ENCODE results near the gene KHDRBS1.
"Not testable (repeated sequence)": the region's sequence is repeated elsewhere in the genome, so short reads cannot be mapped to it uniquely, and the experiment has no call there.

Gene KHDRBS1

DNA sequence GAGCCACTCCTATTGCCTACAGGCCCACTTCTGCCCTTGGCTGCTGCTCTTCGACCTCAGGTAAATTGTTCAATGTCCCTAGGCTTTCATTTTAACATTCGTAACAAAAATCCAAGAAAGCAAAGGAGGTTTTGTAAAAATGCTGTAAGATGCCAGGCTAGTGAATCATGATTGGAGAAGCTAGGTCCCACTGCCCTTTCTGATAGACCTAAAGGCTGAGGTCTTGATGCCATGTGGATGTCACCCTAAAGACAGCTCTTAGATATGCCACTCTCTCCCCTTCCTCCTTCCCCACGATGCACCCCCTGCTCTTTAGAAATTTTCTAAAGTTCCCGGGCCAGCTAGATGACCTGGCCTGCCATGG is 49.2 kb downstream of the KHDRBS1 start:
- H3K4me3 Mint-ChIP-seq, result no peak overlapping the region
- no peaks in the 10 kb centered on the region for H3K27me3 Mint-ChIP-seq (ENCODE audit: low read depth)
- H3K36me3 Mint-ChIP-seq (ENCODE audit: low read depth), result peaks cover 44% of the 10 kb centered on the region
- peaks cover 9% of the 10 kb centered on the region for H3K4me1 Mint-ChIP-seq (ENCODE audit: low read depth)
- H3K9me3 Mint-ChIP-seq, result no peaks in the 10 kb centered on the region
- no peak for DNase-seq (ENCODE audit: low spot score)
- no peak overlapping the region for H3K27ac Mint-ChIP-seq

DNA sequence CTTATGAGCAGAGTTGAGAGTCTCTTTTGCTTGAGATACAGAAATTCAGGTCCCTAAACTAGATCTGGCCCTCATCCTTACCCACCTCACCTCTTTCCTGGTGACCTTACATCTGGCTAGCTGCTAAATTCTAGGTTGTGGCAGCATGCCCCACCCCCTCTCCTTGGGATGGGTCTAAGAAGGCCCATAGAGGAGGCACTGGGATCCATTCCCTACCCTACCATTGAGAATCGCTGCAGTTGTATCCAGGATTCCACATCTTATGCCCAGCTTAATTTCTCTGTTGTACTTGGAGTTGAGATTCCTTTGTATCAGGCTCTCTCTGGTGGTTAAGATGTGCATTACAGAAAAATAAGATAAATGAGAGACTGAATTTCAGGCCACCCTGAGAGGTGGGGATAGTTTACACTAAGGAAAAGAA is 49.6 kb downstream of the KHDRBS1 start:
- no peaks in the 10 kb centered on the region for H3K9me3 Mint-ChIP-seq
- no peak overlapping the region for H3K4me3 Mint-ChIP-seq
- no peak for DNase-seq (ENCODE audit: low spot score)
- no peaks in the 10 kb centered on the region for H3K27me3 Mint-ChIP-seq (ENCODE audit: low read depth)
- H3K36me3 Mint-ChIP-seq (ENCODE audit: low read depth), result peaks cover 42% of the 10 kb centered on the region
- peaks cover 9% of the 10 kb centered on the region for H3K4me1 Mint-ChIP-seq (ENCODE audit: low read depth)
- no peak overlapping the region for H3K27ac Mint-ChIP-seq

DNA sequence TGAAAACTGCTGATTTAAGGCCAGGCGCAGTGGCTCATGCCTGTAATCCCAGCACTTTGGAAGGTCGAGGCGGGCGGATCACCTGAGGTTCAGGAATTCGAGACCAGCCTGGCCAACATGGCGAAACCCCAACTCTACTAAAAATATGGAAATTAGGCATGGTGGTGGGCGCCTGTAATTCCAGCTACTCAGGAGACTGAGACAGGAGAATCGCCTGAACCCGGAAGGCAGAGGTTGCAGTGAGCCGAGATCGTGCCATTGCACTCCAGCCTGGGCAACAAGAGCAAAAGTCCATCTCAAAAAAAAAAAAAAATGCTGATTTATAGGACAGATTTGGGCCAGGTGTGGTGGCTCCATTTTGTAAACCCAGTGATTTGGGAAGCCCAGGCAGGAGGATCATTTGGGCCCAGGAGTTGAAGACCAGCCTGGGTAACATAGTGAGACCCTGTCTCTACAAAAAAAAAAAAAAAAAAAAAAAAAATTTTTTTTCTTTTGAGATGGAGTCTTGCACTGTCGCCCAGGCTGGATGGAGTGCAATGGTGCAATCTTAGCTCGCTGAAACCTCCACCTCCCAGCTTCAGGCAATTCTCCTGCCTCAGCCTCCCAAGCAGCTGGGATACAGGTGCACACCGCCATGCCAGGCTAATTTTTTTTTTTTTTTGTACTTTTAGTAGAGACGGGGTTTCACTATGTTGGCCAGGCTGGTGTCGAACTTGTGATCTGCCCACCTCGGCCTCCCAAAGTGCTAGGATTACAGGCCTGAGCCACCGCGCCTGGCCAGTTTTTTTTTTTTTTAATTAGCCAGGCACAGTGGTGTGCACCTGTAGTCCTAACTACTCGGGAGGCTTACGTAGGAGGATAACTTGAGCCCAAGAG is 52.2 kb downstream of the KHDRBS1 start:
- H3K36me3 Mint-ChIP-seq (ENCODE audit: low read depth), result peaks cover 22% of the 10 kb centered on the region
- H3K27ac Mint-ChIP-seq; H3K9me3 Mint-ChIP-seq; DNase-seq (ENCODE audit: low spot score); H3K27me3 Mint-ChIP-seq (ENCODE audit: low read depth); H3K4me3 Mint-ChIP-seq: not testable (repeated sequence)
- peaks cover 16% of the 10 kb centered on the region for H3K4me1 Mint-ChIP-seq (ENCODE audit: low read depth)

GRCh38 chr1:32066489-32066873 is 52.8 kb downstream of the KHDRBS1 start:
- Mint-ChIP-seq H3K4me3 (no peak overlapping the region), H3K4me1 (ENCODE audit: low read depth) (peaks cover 16% of the 10 kb centered on the region), H3K9me3 (no peaks in the 10 kb centered on the region), H3K27me3 (ENCODE audit: low read depth) (peaks cover 2% of the 10 kb centered on the region), H3K27ac (peak overlapping the region; percentile 17), H3K36me3 (ENCODE audit: low read depth) (peaks cover 17% of the 10 kb centered on the region)
- no peak for DNase-seq (ENCODE audit: low spot score)

- peaks cover 2% of the 10 kb centered on the region for H3K27me3 Mint-ChIP-seq (ENCODE audit: low read depth)
- no peaks in the 10 kb centered on the region for H3K9me3 Mint-ChIP-seq
- peaks cover under 1% of the 10 kb centered on the region for H3K36me3 Mint-ChIP-seq (ENCODE audit: low read depth)
- no peak overlapping the region for H3K4me3 Mint-ChIP-seq
- peaks cover 27% of the 10 kb centered on the region for H3K4me1 Mint-ChIP-seq (ENCODE audit: low read depth)
- no peak for DNase-seq (ENCODE audit: low spot score)
- no peak overlapping the region for H3K27ac Mint-ChIP-seq
Observed at GRCh38 chr1:32068957-32069588, 55.4 kb downstream of the KHDRBS1 start.

DNA sequence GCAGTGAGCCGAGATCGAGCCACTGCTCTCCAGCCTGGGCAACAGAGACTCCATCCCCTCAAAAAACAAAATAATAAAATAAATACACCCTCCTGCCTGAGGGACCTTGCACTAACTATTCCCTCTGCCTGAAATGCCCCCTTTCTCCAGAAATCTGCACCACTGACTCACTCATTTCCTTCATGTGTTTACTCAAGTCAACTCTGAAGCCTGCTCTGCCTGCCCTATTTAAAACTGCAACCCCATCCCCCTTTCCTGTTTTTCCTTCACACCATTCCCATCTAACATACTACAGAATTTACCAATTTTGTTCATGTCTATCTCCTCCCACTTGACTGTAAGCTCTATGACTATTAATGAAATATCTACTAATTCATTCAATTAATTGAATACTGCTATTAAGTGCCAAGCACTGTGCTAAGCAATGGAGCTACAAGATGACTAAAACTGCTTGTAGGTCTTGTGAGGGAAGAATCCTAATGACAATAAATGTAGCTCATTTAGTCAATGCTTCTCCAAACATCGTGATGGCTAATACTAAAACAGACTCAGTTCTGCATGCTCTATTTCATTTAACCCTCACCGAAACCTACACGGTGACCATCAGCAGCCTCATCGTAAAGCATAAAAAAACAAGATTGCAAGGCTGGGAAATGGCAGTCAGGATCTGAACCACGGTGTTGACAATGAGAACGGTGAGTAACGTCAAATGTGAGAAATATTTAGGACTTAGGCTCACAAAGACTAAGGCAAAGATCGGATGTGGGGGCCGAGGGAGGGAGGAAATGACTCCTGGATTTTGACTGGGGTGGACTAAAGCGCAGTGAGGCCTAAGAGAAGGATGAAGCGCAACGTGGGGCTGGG is 58.3 kb downstream of the KHDRBS1 start:
- peak overlapping the region; percentile 92 for H3K27ac Mint-ChIP-seq
- H3K4me3 Mint-ChIP-seq, result peak overlapping the region; percentile 91
- H3K9me3 Mint-ChIP-seq, result no peaks in the 10 kb centered on the region

GRCh38 chr1:32072622-32073298 is 59.1 kb downstream of the KHDRBS1 start, which contains the start of gene TMEM39B:
TSS of gene TMEM39B (plus strand) at chr1:32072939. CDS start at chr1:32073048, 109 bp downstream.
- peaks cover 13% of the 10 kb centered on the region for H3K36me3 Mint-ChIP-seq (ENCODE audit: low read depth)
- DNase-seq (ENCODE audit: low spot score), result peak; percentile 95
- H3K27me3 Mint-ChIP-seq (ENCODE audit: low read depth), result peaks cover 2% of the 10 kb centered on the region
- H3K4me3 Mint-ChIP-seq, result peak within 1 kb of the TSS; percentile 91
- H3K4me1 Mint-ChIP-seq (ENCODE audit: low read depth), result peaks cover 39% of the 10 kb centered on the region
- H3K9me3 Mint-ChIP-seq, result no peaks in the 10 kb centered on the region
- peak within 1 kb of the TSS; percentile 92 for H3K27ac Mint-ChIP-seq

More for the DNA sequence above, 58.3 kb downstream of the KHDRBS1 start:
- Mint-ChIP-seq H3K4me1 (ENCODE audit: low read depth) (peaks cover 39% of the 10 kb centered on the region), H3K27me3 (ENCODE audit: low read depth) (peaks cover 2% of the 10 kb centered on the region), H3K36me3 (ENCODE audit: low read depth) (peaks cover 6% of the 10 kb centered on the region)
- DNase-seq (ENCODE audit: low spot score), result no peak

DNA sequence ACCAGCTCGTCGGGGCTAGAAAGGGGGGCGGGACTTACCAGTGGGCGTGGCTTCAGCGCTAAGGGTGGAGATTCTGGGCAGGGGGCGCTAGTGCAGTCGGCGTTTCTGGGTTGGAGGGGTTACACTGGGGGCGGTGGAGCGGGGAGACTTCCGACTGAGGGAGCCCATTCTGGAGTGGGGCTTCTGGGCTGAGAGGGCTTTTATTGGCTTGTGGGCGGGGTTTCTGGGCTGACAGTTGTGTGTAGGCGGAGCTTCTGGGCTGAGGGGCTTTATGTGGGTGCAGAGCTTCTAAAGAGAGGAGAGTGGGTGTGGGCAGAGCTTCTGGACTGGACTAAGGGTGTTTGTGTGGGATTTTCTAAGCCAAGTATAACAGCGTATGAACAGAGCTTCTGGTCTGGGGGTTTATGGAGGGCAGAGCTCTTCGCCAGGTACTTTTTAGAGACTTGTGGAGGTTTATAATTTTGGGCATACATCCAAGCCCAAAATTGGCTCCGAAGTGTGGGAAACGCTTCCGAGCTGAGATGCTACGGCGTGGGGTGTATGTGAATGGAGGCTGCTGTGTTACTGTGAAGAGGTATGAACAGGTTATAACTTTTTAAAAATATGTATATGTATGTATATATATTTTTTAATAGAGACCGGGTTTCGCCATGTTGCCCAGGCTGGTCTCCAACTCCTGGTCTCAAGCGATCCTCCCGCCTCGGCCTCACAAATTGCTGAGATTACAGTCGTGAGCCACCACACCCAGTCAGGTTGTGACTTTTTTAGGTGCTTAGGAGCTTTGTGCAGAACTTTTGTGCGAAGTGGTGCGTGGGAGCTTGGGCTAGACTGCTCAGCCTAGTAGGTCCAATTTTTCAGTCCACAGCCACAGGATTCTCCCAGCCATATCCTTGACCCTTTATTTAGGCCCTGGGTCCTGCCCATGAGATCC is 59.9 kb downstream of the KHDRBS1 start:
- Mint-ChIP-seq H3K27me3 (ENCODE audit: low read depth) (peaks cover 2% of the 10 kb centered on the region), H3K4me1 (ENCODE audit: low read depth) (peaks cover 39% of the 10 kb centered on the region), H3K4me3 (peak overlapping the region; percentile 91), H3K9me3 (no peaks in the 10 kb centered on the region), H3K27ac (peak overlapping the region; percentile 92), H3K36me3 (ENCODE audit: low read depth) (peaks cover 13% of the 10 kb centered on the region)
- DNase-seq (ENCODE audit: low spot score), result no peak

DNA sequence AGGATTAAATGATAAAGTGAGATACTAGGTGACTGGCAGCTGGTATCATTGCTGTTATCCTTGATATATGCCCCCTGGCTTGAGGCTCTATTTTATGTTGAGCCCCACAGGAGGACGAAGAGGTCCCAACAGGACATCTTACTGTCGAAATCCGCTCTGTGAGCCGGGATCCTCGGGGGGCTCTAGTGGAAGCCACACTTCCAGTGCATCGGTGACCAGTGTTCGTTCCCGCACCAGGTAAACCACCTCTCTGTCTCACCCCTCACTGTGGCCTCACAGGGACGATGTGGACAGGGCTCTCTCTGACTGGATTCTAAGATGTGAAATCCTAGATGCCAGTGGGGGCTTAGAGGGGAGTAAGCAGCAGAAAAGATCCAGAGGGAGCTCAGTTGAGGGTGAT is 61.2 kb downstream of the KHDRBS1 start:
- Mint-ChIP-seq H3K4me3 (peak overlapping the region; percentile 91), H3K4me1 (ENCODE audit: low read depth) (peaks cover 37% of the 10 kb centered on the region), H3K9me3 (no peaks in the 10 kb centered on the region), H3K27ac (peak overlapping the region; percentile 64), H3K36me3 (ENCODE audit: low read depth) (peaks cover 17% of the 10 kb centered on the region), H3K27me3 (ENCODE audit: low read depth) (no peaks in the 10 kb centered on the region)
- no peak for DNase-seq (ENCODE audit: low spot score)

DNA sequence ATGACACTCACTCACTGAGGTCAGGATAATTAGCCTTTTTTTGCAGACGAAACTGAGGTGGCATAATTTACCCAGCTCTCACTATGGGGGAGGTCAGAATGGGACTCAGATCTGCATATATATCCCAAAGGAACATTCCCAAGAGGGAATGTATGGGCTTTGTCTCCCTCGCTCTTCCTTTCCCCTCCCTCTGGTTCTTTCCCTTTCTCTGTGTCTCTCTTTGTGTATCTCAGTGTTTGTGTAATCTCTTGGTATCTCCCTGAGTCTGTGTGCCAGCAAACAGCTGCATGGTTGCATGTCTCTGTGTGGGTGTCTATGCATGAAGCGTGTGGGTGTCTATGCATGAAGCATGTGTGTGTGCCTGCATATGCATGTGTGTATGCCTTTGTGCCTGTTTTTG is 63.8 kb downstream of the KHDRBS1 start:
- Mint-ChIP-seq H3K27me3 (ENCODE audit: low read depth) (no peaks in the 10 kb centered on the region), H3K9me3 (no peaks in the 10 kb centered on the region), H3K4me1 (ENCODE audit: low read depth) (peaks cover 27% of the 10 kb centered on the region), H3K4me3 (no peak overlapping the region), H3K36me3 (ENCODE audit: low read depth) (peaks cover 27% of the 10 kb centered on the region), H3K27ac (no peak overlapping the region)
- no peak for DNase-seq (ENCODE audit: low spot score)

DNA sequence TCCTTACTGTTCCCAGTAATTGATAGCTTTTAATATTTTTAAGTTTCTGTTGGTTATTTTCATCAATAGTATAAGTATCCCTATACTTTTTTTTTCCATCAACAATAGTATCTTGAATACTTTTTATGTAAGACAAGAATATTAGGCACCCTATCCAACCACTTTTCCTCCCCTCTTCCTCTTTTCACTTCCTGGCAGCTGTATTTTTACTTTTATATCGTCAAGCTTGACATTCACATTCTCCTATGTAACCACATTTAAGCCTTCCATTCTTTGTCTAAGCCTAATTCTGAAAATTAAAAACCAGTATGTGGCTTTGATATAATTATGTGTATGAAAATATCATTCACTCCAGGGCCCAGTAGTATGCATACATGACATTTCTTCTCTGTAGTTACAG is 68.4 kb downstream of the KHDRBS1 start:
- Mint-ChIP-seq H3K4me3 (no peak overlapping the region), H3K36me3 (ENCODE audit: low read depth) (peaks cover 43% of the 10 kb centered on the region), H3K27ac (no peak overlapping the region), H3K4me1 (ENCODE audit: low read depth) (peaks cover 5% of the 10 kb centered on the region), H3K9me3 (no peaks in the 10 kb centered on the region), H3K27me3 (ENCODE audit: low read depth) (no peaks in the 10 kb centered on the region)
- DNase-seq (ENCODE audit: low spot score), result no peak

DNA sequence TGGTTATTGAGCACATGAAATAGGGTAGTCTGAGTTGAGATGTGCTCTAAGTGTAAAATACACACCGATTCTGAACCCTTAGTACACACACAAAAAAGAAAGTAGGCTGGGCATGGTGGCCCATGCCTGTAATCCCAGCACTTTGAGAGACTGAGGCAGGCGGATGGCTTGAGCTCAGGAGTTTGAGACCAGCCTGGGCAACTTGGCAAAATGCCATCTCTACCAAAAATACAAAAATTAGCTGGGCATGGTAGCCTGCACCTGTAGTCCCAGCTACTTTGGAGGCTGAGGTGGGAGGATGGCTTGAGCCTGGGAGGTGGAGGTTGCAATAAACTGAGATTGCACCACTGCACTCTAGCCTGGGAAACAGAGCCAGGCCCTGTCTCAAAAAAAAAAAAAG is 72.7 kb downstream of the KHDRBS1 start:
- H3K36me3 Mint-ChIP-seq (ENCODE audit: low read depth), result peaks cover 28% of the 10 kb centered on the region
- not testable (repeated sequence) for H3K4me1 Mint-ChIP-seq (ENCODE audit: low read depth); H3K4me3 Mint-ChIP-seq; DNase-seq (ENCODE audit: low spot score); H3K27ac Mint-ChIP-seq; H3K9me3 Mint-ChIP-seq; H3K27me3 Mint-ChIP-seq (ENCODE audit: low read depth)
